Right lobe of liver (tissue), 6 donors: Measurements from ENCODE around the gene CLCN7. TPM values are rescaled to one million over a fixed set of nuclear protein-coding genes. Genes with fewer than 3 reads are reported as not detected.

Experiments used
- ATAC-seq, 4 donors: fragments of 200-7000 bp; cut with Tn5 transposase; one replicate each; pipeline ENCODE4 v1.9.1; 2020; ENCODE audit warnings: mild to moderate bottlenecking in 4 of 4, moderate library complexity in 4 of 4
- DNase-seq, 3 donors: peaks; one replicate each; pipeline ENCODE4 v3.0.0-alpha.2; 2020
- H3K27ac ChIP-seq, 3 donors: fragments of 200-600 bp; one replicate each; pipeline ENCODE4 v1.8.0; 2022
- H3K27me3 ChIP-seq, 2 donors: fragments of 200-600 bp; one replicate each; pipeline ENCODE4 v1.8.0; 2022
- H3K36me3 ChIP-seq, 4 donors: fragments of 200-600 bp; sonication (generic) in 1 of 4; one replicate each; pipeline versions ENCODE4 v1.5.1 to v1.8.0; 2017 to 2022; ENCODE audit warnings: control low read depth in 1 of 4
- H3K4me1 ChIP-seq, 4 donors: fragments of 200-600 bp; sonication (generic) in 1 of 4; one replicate each; pipeline versions ENCODE4 v1.5.1 to v1.8.0; 2017 to 2022; ENCODE audit warnings: control low read depth in 1 of 4
- H3K4me3 ChIP-seq, 3 donors: fragments of 200-600 bp; one replicate each; pipeline ENCODE4 v1.8.0; 2022
- H3K9me3 ChIP-seq, 4 donors: fragments of 200-600 bp; sonication (generic) in 1 of 4; one replicate each; pipeline versions ENCODE4 v1.5.1 to v1.8.0; 2017 to 2022; ENCODE audit warnings: control low read depth in 1 of 4
- CTCF ChIP-seq, 4 donors: fragments of 200-600 bp in 3 of 4; fragments of 450-650 bp in 1 of 4; IDR thresholded peaks; one replicate each; pipeline versions ENCODE4 v1.5.1 to v1.8.0; 2016 to 2022; ENCODE audit warnings: antibody characterized with exemption in 4 of 4, mild to moderate bottlenecking in 2 of 4
- POLR2A ChIP-seq: fragments of 450-650 bp; IDR thresholded peaks from one replicate; pipeline ENCODE4 v1.6.1; 2017; ENCODE audit warnings: antibody characterized with exemption, mild to moderate bottlenecking
- WGBS: methylation state at CpG from one replicate; pipeline ENCODE4 v1.1.6; 2018; ENCODE audit warnings: low coverage, low lambda C conversion rate; ENCODE audit not compliant: insufficient coverage; ENCODE audit errors: missing lambda C conversion rate; 5-methylcytosine and 5-hydroxymethylcytosine counted together
- intact Hi-C, 2 donors: fragments of 100-400 bp; cut with DNase I; formaldehyde crosslinking; loops; one replicate each; pipeline versions ENCODE4 v1.11.2 to v1.14.1; 2022
- total RNA-seq, 6 experiments: library from RNA; depleted of rRNA in 2 of 6; stranded (reverse); fragments of >200 nt in 2 of 6; fragmentation: NEBNext Ultra II Directional in 3 of 6; extraction: Animal tissue kit (Norgen Biotek cat#: 25700) in 3 of 6; gene quantifications; one replicate each; pipeline versions ENCODE4 v1.1.0 to v1.2.4, GENCODE V29; 2016 to 2023
- donor health status: DM: no; HTN: yes; CAD: no.
- donor health status: DM: no; HTN: no; CAD: no.
- donor health status: DM: no; HTN: no; CAD: no.
- donor health status: DM: no; HTN: yes; CAD: no.
- donor health status: DM: no; HTN: yes; CAD: no.

CLCN7 gene
- total RNA-seq, 6 experiments from 2014 or later: 36.0 to 50.8 (median 40.8) TPM

GRCh38 chr16:1461146-1461545, 13.7 kb downstream of the CLCN7 start:
- DNase-seq: peak in 1 of 3 donors; percentile 43
- Histone ChIP-seq H3K4me3 (no peak overlapping the region), H3K27ac (no peak overlapping the region), H3K9me3 (no peaks in the 10 kb centered on the region), H3K27me3 (no peaks in the 10 kb centered on the region), H3K36me3 (peaks cover 0 to 23% (median 0%) of the 10 kb centered on the region in 4 donors), H3K4me1 (no peaks in the 10 kb centered on the region)
- ATAC-seq: peak in 1 of 4 donors; percentile 11
- intact Hi-C loops: no loop called here
- TF ChIP-seq CTCF (IDR thresholded peaks at IDR 0.05): no peak
- no peak for TF ChIP-seq POLR2A
- 100% methylated on average over 5 of the region's 24 CpGs for WGBS

- TF ChIP-seq CTCF (IDR thresholded peaks at IDR 0.05) (no peak), POLR2A (no peak)
- peak in 1 of 3 donors; percentile 40 for DNase-seq
- Histone ChIP-seq H3K27ac (no peak overlapping the region), H3K36me3 (peaks cover 0 to 27% (median 3%) of the 10 kb centered on the region in 4 donors), H3K4me1 (no peaks in the 10 kb centered on the region), H3K27me3 (no peaks in the 10 kb centered on the region), H3K9me3 (no peaks in the 10 kb centered on the region), H3K4me3 (no peak overlapping the region)
- no CpG with 5 or more reads among the region's 30 CpGs for WGBS
- intact Hi-C loops: no loop called here
- no peak for ATAC-seq
Measured at GRCh38 chr16:1460602-1461138, 14.2 kb downstream of the CLCN7 start.

- no peak for ATAC-seq
- H3K27me3 ChIP-seq: no peaks in the 10 kb centered on the region
- H3K9me3 ChIP-seq: no peaks in the 10 kb centered on the region
- no peak overlapping the region for H3K27ac ChIP-seq
- peaks cover 0 to 34% (median 5%) of the 10 kb centered on the region in 4 donors for H3K36me3 ChIP-seq
- H3K4me3 ChIP-seq: no peak overlapping the region
- TF ChIP-seq POLR2A: no peak
- no peak for TF ChIP-seq CTCF (IDR thresholded peaks at IDR 0.05)
- WGBS: 83% methylated on average over 2 of the region's 10 CpGs
- DNase-seq: no peak
- H3K4me1 ChIP-seq: no peaks in the 10 kb centered on the region
- intact Hi-C loops: no loop called here
Measured at GRCh38 chr16:1459967-1460366, 14.9 kb downstream of the CLCN7 start.

- Histone ChIP-seq H3K27me3 (no peaks in the 10 kb centered on the region), H3K4me3 (no peak overlapping the region), H3K27ac (no peak overlapping the region), H3K36me3 (peaks cover 0 to 42% (median 5%) of the 10 kb centered on the region in 4 donors), H3K4me1 (no peaks in the 10 kb centered on the region), H3K9me3 (no peaks in the 10 kb centered on the region)
- 87% methylated on average over 6 of the region's 14 CpGs for whole genome bisulfite sequencing
- DNase-seq (peak in 1 of 3 donors; percentile 18), ATAC-seq (no peak)
- no peak for TF ChIP-seq POLR2A
- no peak for TF ChIP-seq CTCF (IDR thresholded peaks at IDR 0.05)
- intact Hi-C loops: no loop called here
Measured at GRCh38 chr16:1458977-1459341, 15.9 kb downstream of the CLCN7 start.
